Liver (tissue), 9 donors: ENCODE results near the gene REXO1. TPM values are rescaled to one million over a fixed set of nuclear protein-coding genes. Genes with fewer than 3 reads are reported as not detected.
"Not testable (repeated sequence)": the region's sequence is repeated elsewhere in the genome, so short reads cannot be mapped to it uniquely, and the experiment has no call there.

Source experiments
- DNase-seq: peaks from one replicate; pipeline ENCODE4 v3.0.0-alpha.2; 2017; ENCODE audit warnings: low spot score
- H3K27ac ChIP-seq, 2 donors: one replicate each; pipeline ENCODE4 v1.7.0; 2013; ENCODE audit warnings: inconsistent platforms in 2 of 2, low read length in 2 of 2, control low read depth in 1 of 2, low read depth in 1 of 2, mild to moderate bottlenecking in 1 of 2
- H3K27me3 ChIP-seq, 4 donors: one replicate each; pipeline versions ENCODE4 v1.6.1 to v1.7.0; 2013; ENCODE audit warnings: low read length in 3 of 4, inconsistent platforms in 1 of 4, mild to moderate bottlenecking in 1 of 4, moderate library complexity in 1 of 4; ENCODE audit not compliant: control insufficient read depth in 4 of 4, insufficient read depth in 4 of 4
- H3K36me3 ChIP-seq, 4 donors: one replicate each; pipeline versions ENCODE4 v1.6.1 to v1.7.0; 2013; ENCODE audit warnings: low read length in 3 of 4, mild to moderate bottlenecking in 3 of 4, low read depth in 1 of 4, moderate library complexity in 1 of 4; ENCODE audit not compliant: control insufficient read depth in 4 of 4, insufficient read depth in 3 of 4
- H3K4me1 ChIP-seq, 4 donors: one replicate each; pipeline versions ENCODE4 v1.6.1 to v1.7.0; 2013; ENCODE audit warnings: low read length in 3 of 4, mild to moderate bottlenecking in 3 of 4, moderate library complexity in 1 of 4; ENCODE audit not compliant: control insufficient read depth in 4 of 4, insufficient read depth in 4 of 4
- H3K4me3 ChIP-seq, 3 donors: one replicate each; pipeline versions ENCODE4 v1.6.1 to v1.7.0; 2013; ENCODE audit warnings: low read length in 3 of 3, control low read depth in 1 of 3, low read depth in 1 of 3, mild to moderate bottlenecking in 1 of 3
- H3K9ac ChIP-seq, 2 donors: one replicate each; pipeline ENCODE4 v1.7.0; 2013; ENCODE audit warnings: low read length in 2 of 2, mild to moderate bottlenecking in 2 of 2, moderate library complexity in 2 of 2, control low read depth in 1 of 2, low read depth in 1 of 2
- H3K9me3 ChIP-seq, 4 donors: one replicate each; pipeline versions ENCODE4 v1.6.1 to v1.7.0; 2013; ENCODE audit warnings: low read length in 3 of 4; ENCODE audit not compliant: control insufficient read depth in 4 of 4
- EGR1 ChIP-seq, 2 donors: IDR thresholded peaks; 2 replicates each; pipeline ENCODE4 v1.6.1; 2016 to 2018; ENCODE audit warnings: antibody characterized with exemption in 2 of 2, low read depth in 2 of 2
- FOXA2 ChIP-seq: IDR thresholded peaks from 2 replicates; pipeline ENCODE4 v1.6.1; 2016; ENCODE audit warnings: antibody characterized with exemption
- GABPA ChIP-seq, 2 donors: IDR thresholded peaks in 1 of 2; conservative IDR thresholded peaks in 1 of 2; 2 replicates each; pipeline ENCODE4 v1.6.1; 2016; ENCODE audit warnings: antibody characterized with exemption in 2 of 2, mild to moderate bottlenecking in 1 of 2, moderate library complexity in 1 of 2
- RXRA ChIP-seq, 2 donors: IDR thresholded peaks; 2 replicates each; pipeline ENCODE4 v1.6.1; 2017 to 2018; ENCODE audit warnings: antibody characterized with exemption in 2 of 2, mild to moderate bottlenecking in 1 of 2
- TAF1 ChIP-seq: conservative IDR thresholded peaks from 2 replicates; pipeline ENCODE4 v1.6.1; 2016; ENCODE audit warnings: antibody characterized with exemption, mild to moderate bottlenecking
- YY1 ChIP-seq: IDR thresholded peaks from 2 replicates; pipeline ENCODE4 v1.6.1; 2016; ENCODE audit warnings: antibody characterized with exemption, mild to moderate bottlenecking
- WGBS: extraction: QIAGEN DNeasy Blood & Tissue Kit; methylation state at CpG from one replicate; pipeline ENCODE4 v1.1.7; 2013; 5-methylcytosine and 5-hydroxymethylcytosine counted together
- polyA plus RNA-seq, 2 donors: library from polyadenylated mRNA; stranded (reverse) in 1 of 2; unstranded in 1 of 2; fragments of 200-250 nt in 1 of 2; fragments of >200 nt in 1 of 2; fragmentation: Nextera tagmentation in 1 of 2; extraction: Ambion mirVana in 1 of 2; gene quantifications; one replicate each; pipeline versions ENCODE4 v1.2.1 to v1.2.3, GENCODE V29; 2013 to 2015
- total RNA-seq, 2 donors: library from RNA; depleted of rRNA; stranded (reverse); fragments of >200 nt; gene quantifications; one replicate each; pipeline ENCODE4 v1.2.3, GENCODE V29; 2014
- TF ChIP-seq, protein P1 (sequence below): fragments of 150-350 bp; IDR thresholded peaks from 2 replicates; pipeline ENCODE4 v1.5.1; 2017; ENCODE audit warnings: improper control_type of control experiment, low read depth, low read length; ENCODE audit not compliant: missing input control
- TF ChIP-seq, protein P2 (sequence below): IDR thresholded peaks from 2 replicates; pipeline ENCODE4 v1.6.1; 2016; ENCODE audit warnings: antibody characterized with exemption
- donor health status: healthy.
- donor health status: healthy.
- donor health status: healthy.
- donor health status: healthy.
- donor health status: healthy.

REXO1 gene
- total and polyA plus RNA-seq, 4 donors, result 2.0 to 11.5 (median 9.2) TPM

DNA sequence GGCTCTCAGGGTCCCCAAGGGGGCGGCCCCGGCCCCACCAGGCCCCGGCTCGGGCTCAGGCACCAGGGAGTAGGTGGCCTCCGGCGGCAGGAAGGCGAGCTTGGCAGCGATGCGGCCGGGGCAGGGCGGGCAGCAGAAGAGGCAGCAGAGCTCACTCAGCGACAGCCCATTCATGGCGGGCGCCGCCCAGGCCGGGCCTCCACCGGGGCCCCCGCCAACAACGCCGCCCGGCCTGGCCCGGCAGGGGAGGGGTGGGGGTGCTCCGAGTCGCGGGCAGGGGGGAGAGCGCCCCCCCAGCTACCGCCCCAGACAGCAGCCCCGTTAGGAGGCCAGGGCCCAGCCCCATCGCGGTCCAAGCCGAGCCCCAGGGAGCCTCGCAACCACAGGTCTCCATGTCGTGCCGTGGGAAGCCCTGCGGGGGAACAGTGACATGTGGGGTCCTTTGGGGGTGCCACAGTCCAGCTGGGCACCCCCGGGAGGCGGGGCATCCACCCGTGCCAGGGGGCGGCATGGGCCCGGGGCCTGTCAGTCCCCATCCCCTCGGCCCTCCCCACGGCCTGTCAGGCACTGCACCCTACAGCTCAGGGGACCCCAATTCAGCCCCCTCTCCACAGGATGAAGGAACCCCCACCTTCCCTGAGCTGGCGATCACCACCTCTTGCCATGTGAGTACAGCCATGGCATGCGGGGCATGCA is 33.3 kb upstream of the REXO1 start:
- not testable (repeated sequence) for DNase-seq, H3K9ac ChIP-seq, H3K9me3 ChIP-seq, H3K36me3 ChIP-seq, H3K27me3 ChIP-seq
- WGBS, result 80% methylated on average over 44 of the region's 44 CpGs
- Histone ChIP-seq H3K4me1 (peaks cover 5 to 36% (median 25%) of the 10 kb centered on the region in 4 donors), H3K27ac (peak overlapping the region; percentile 6 to 50), H3K4me3 (peak overlapping the region in 1 of 3 donors; percentile 6)

DNA sequence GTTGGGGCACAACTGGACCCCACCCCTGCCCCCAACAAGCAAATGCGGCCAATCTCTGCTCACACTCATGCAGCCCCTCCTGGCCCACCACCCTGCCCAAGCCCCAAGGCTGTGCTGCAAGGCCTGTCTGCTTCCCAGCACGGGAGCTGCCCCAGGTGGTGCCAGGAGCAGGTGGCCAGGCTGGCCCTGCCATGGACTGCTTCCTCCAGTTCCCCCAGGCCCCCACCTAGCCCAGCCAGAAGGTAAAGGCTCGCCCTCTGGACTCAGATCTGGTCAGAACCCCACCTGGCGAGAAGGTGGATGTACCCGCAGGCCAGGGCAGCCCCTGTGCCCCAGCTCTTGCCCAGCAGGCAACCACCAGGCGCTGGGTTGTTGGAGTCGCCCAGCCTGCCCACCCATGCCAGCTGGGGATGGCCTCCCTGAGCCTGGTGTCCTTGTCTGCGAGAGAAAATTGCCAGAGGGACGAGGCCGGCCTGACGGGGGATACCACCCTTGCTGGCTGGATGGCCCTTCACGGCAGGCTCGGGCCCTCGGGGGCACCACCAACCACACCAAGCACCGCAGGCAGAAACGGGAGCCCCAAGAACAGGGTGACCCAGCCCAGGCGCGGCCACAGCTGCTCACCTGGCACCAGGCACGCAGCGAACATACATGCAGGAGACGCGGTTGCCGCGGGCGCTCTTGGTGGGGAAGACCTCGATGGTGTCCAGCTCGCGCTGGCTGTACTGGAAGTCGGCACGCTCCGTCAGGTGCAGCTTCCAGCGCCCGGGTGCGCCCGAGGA is 32.5 kb upstream of the REXO1 start:
- H3K9me3 ChIP-seq, result no peaks in the 10 kb centered on the region

DNA sequence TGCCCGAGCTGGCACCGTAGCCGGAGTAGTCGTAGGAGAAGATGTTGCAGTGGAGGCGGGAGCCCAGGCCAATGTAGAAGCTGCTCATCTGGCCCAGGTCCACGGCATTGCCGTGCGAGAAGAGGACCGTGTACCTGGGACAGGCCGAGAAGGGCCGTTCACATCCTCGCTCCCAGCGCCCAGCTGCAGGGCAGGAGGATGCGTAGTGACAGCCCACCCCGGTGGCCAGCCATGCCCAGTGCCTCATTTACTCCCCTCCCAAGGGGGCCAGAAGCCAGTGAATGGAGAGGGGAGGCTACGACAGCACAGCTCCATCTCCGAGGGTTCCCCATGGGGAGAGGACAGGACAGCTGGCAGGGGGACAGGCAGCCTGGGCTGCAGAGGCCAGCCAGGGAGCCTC is 31.7 kb upstream of the REXO1 start:
- not testable (repeated sequence) for H3K27ac ChIP-seq, H3K36me3 ChIP-seq, H3K9ac ChIP-seq, H3K4me3 ChIP-seq, H3K27me3 ChIP-seq, DNase-seq, H3K9me3 ChIP-seq
- 89% methylated on average over 17 of the region's 17 CpGs for WGBS
- peaks cover 7 to 46% (median 29%) of the 10 kb centered on the region in 4 donors for H3K4me1 ChIP-seq

More for the DNA sequence above, 32.5 kb upstream of the REXO1 start:
- Histone ChIP-seq H3K4me3 (no peak overlapping the region), H3K4me1 (peaks cover 7 to 41% (median 27%) of the 10 kb centered on the region in 4 donors), H3K27ac (no peak overlapping the region), H3K36me3 (peaks cover 0 to 4% (median 2%) of the 10 kb centered on the region in 4 donors), H3K9ac (no peak overlapping the region), H3K27me3 (no peaks in the 10 kb centered on the region)
- DNase-seq, result no peak
- TF ChIP-seq GABPA (IDR thresholded peaks at IDR 0.05 in 1 of 2, conservative IDR thresholded peaks at IDR 0.05 in 1 of 2) (no peak), EGR1 (IDR thresholded peaks at IDR 0.05; ENCODE audit: low read depth in 2 of 2) (no peak), TAF1 (no peak), YY1 (no peak), FOXA2 (no peak), RXRA (IDR thresholded peaks at IDR 0.05) (no peak)
- TF ChIP-seq, protein P1, sequence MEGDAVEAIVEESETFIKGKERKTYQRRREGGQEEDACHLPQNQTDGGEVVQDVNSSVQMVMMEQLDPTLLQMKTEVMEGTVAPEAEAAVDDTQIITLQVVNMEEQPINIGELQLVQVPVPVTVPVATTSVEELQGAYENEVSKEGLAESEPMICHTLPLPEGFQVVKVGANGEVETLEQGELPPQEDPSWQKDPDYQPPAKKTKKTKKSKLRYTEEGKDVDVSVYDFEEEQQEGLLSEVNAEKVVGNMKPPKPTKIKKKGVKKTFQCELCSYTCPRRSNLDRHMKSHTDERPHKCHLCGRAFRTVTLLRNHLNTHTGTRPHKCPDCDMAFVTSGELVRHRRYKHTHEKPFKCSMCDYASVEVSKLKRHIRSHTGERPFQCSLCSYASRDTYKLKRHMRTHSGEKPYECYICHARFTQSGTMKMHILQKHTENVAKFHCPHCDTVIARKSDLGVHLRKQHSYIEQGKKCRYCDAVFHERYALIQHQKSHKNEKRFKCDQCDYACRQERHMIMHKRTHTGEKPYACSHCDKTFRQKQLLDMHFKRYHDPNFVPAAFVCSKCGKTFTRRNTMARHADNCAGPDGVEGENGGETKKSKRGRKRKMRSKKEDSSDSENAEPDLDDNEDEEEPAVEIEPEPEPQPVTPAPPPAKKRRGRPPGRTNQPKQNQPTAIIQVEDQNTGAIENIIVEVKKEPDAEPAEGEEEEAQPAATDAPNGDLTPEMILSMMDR, result no peak
- TF ChIP-seq, protein P2, sequence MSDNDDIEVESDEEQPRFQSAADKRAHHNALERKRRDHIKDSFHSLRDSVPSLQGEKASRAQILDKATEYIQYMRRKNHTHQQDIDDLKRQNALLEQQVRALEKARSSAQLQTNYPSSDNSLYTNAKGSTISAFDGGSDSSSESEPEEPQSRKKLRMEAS, result no peak
- WGBS, result 90% methylated on average over 35 of the region's 35 CpGs

DNA sequence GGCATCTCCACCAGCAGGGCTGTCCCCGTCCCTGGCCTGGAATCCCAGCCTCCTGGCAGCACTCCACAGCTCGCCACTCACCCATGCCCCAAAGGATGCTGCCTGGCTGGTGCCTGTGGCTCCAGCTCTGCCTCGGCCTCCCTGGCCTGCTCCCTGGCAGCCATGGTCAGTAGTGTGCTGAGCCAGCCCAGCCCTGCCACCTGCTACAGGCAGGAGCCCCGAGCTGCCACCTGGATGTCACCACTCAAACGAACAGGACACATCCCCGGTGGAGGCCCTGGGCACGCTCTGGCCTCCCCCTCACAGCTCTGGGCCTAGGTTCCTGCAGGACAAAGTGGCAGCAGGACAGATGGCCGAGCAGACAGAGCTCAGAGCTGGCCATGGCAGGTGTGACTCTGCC is 30.3 kb upstream of the REXO1 start:
- H3K9ac ChIP-seq, H3K9me3 ChIP-seq, DNase-seq, H3K27me3 ChIP-seq, H3K27ac ChIP-seq, H3K36me3 ChIP-seq, H3K4me3 ChIP-seq: not testable (repeated sequence)
- 85% methylated on average over 8 of the region's 8 CpGs for WGBS
- peaks cover 9 to 45% (median 29%) of the 10 kb centered on the region in 4 donors for H3K4me1 ChIP-seq

DNA sequence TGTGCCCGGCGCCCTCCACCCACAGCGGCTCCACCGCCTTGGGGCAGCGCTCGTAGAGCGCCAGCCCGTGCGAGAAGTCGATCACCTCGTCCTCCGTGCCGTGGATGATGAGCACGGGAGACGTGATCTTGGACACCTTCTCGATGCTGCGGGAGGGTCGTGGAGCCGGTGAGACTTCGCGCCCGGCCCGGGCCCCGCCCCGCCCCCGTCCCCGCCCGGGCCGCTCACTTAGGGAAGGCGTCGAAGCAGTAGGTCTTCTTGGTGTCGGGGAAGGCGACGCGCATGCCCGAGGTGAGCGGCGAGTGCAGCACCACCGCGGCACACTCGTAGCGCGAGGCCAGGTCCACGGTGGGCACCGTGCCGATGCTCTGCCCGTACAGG is 29.0 kb upstream of the REXO1 start:
- not testable (repeated sequence) for H3K9ac ChIP-seq, H3K9me3 ChIP-seq, DNase-seq, H3K36me3 ChIP-seq, H3K27me3 ChIP-seq, H3K4me3 ChIP-seq, H3K27ac ChIP-seq
- peaks cover 21 to 45% (median 30%) of the 10 kb centered on the region in 4 donors for H3K4me1 ChIP-seq
- WGBS, result 62% methylated on average over 40 of the region's 47 CpGs

DNA sequence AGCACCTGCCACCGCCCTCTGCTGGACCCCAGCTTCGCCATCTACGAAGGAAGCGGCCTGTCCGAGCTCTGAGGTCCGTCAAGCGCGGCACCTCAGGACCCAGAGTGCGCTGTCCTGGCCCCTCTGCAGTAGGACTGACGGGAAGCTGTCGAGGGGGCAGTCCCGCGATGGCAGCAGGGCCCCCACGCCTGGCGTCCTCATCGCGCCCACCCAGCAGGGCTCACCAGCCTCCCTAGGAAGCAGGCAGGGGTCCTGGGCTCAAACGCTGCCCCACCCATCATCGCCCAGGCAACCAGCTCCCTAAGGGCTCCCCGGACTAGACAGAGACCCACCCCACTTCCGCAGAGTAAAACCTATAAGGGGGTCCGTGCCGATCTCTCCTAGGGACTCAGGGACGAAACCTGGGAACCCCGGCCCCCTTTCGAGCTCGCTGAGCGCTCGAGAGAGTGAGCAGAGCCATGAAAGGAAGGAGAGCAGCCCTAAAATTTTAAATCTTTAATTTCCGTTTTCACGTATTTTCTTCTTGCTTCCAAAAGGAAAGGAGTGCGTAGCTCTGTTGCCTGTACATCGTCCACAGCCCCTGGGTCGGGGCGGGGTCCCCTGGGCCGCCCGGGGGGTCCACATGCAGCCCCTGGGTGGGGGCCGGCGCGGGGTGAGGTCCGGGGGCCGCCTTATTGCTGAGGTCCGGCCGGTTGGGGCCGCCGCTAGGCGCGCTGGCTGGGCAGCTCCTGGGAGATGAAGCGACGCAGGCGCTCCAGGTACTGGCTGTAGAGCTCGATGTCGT is 28.4 kb upstream of the REXO1 start:
- DNase-seq, result not testable (repeated sequence)
- WGBS, result 28% methylated on average over 44 of the region's 53 CpGs
- peaks cover 24 to 49% (median 30%) of the 10 kb centered on the region in 4 donors for H3K4me1 ChIP-seq

More for the DNA sequence above, 28.4 kb upstream of the REXO1 start:
- H3K36me3 ChIP-seq, H3K27me3 ChIP-seq, H3K9me3 ChIP-seq: not testable (repeated sequence)
- peak overlapping the region; percentile 0 to 62 for H3K9ac ChIP-seq
- peak overlapping the region; percentile 84 to 95 for H3K27ac ChIP-seq
- H3K4me3 ChIP-seq, result peak overlapping the region; percentile 8 to 88 (median 53)
